Gastrocnemius medialis (tissue), 4 donors: ENCODE measurements around the gene FAM171A1.

Experiments
- POLR2A ChIP-seq, 2 donors: fragments of 450-650 bp; IDR thresholded peaks; one replicate each; pipeline ENCODE4 v1.6.1; 2017; ENCODE audit warnings: antibody characterized with exemption in 2 of 2, mild to moderate bottlenecking in 2 of 2, moderate library complexity in 2 of 2
- TF ChIP-seq, protein P1 (sequence below), 5 experiments: fragments of 450-650 bp in 3 of 5; fragments of 200-600 bp in 2 of 5; sonication (generic) in 2 of 5; IDR thresholded peaks in 4 of 5; conservative IDR thresholded peaks in 1 of 5; 1 replicate in 4 of 5; 2 replicates in 1 of 5; pipeline ENCODE4 v1.5.1; 2016 to 2019; ENCODE audit warnings: antibody characterized with exemption in 5 of 5, mild to moderate bottlenecking in 3 of 5, moderate library complexity in 3 of 5

DNA sequence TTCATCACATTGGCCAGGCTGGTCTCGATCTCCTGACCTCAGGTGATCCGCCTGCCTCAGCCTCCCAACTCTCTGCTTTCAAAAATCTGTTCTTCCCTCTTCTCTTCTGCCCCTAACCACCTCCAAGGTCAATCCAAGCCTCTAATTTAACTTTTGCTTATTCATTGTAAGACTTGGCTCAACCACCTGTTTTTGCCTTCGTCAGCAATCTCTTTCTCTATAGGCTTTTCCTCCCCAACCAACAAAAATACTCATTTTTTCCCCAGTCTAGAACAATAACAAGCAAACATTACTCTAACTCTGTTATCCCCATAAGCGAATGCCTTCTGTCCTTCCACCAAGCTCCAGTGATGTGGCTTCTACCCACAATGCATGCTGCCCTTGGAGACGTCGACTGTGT, 112.8 kb downstream of the FAM171A1 start:
- TF ChIP-seq, protein P1, sequence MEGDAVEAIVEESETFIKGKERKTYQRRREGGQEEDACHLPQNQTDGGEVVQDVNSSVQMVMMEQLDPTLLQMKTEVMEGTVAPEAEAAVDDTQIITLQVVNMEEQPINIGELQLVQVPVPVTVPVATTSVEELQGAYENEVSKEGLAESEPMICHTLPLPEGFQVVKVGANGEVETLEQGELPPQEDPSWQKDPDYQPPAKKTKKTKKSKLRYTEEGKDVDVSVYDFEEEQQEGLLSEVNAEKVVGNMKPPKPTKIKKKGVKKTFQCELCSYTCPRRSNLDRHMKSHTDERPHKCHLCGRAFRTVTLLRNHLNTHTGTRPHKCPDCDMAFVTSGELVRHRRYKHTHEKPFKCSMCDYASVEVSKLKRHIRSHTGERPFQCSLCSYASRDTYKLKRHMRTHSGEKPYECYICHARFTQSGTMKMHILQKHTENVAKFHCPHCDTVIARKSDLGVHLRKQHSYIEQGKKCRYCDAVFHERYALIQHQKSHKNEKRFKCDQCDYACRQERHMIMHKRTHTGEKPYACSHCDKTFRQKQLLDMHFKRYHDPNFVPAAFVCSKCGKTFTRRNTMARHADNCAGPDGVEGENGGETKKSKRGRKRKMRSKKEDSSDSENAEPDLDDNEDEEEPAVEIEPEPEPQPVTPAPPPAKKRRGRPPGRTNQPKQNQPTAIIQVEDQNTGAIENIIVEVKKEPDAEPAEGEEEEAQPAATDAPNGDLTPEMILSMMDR (IDR thresholded peaks at IDR 0.05 in 4 of 5, conservative IDR thresholded peaks at IDR 0.05 in 1 of 5) = no peak
- TF ChIP-seq POLR2A (IDR thresholded peaks at IDR 0.05) = no peak
